HG02610 (cell line): ENCODE data around the gene IL36B.

ENCODE experiments used
- ATAC-seq: cut with Tn5 transposase; IDR thresholded peaks from one replicate; pipeline ENCODE4 v1.9.1; 2021; ENCODE audit warnings: mild to moderate bottlenecking, moderate library complexity; ENCODE audit not compliant: unreplicated experiment

IL36B gene

GRCh38 chr2:113012436-113013335, 40.0 kb downstream of the IL36B start:
- ATAC-seq = no peak

GRCh38 chr2:113011108-113011507, 41.6 kb downstream of the IL36B start:
- ATAC-seq = no peak

GRCh38 chr2:113010088-113010487, 42.6 kb downstream of the IL36B start:
- no peak for ATAC-seq

- no peak for ATAC-seq
Measured at GRCh38 chr2:113009622-113010021, 43.0 kb downstream of the IL36B start.

GRCh38 chr2:113007250-113007649, 45.4 kb downstream of the IL36B start:
- ATAC-seq = no peak

- no peak for ATAC-seq
Measured at GRCh38 chr2:113005030-113005509, 47.6 kb downstream of the IL36B start, which contains the start of gene IL36A. TSS of gene IL36A (plus strand) at chr2:113005459. CDS start at chr2:113005872, 413 bp downstream.

- no peak for ATAC-seq
Measured at GRCh38 chr2:113002677-113003076, 50.0 kb downstream of the IL36B start.

GRCh38 chr2:113000436-113000835, 52.2 kb downstream of the IL36B start:
- ATAC-seq = no peak

- no peak for ATAC-seq
Measured at GRCh38 chr2:112997151-112997550, 55.5 kb downstream of the IL36B start.

GRCh38 chr2:112996635-112997034, 56.0 kb downstream of the IL36B start:
- no peak for ATAC-seq

GRCh38 chr2:112995346-112995920, 57.2 kb downstream of the IL36B start:
- no peak for ATAC-seq

- no peak for ATAC-seq
Measured at GRCh38 chr2:112994648-112995047, 58.0 kb downstream of the IL36B start.

- ATAC-seq = no peak
Measured at GRCh38 chr2:112993831-112994230, 58.8 kb downstream of the IL36B start.

- no peak for ATAC-seq
Measured at GRCh38 chr2:112989611-112990010, 63.1 kb downstream of the IL36B start.

GRCh38 chr2:112985090-112985489, 67.6 kb downstream of the IL36B start:
- no peak for ATAC-seq

- no peak for ATAC-seq
Measured at GRCh38 chr2:112980537-112980936, 72.1 kb downstream of the IL36B start.

- ATAC-seq = no peak
Measured at GRCh38 chr2:112979731-112980130, 72.9 kb downstream of the IL36B start.

- ATAC-seq = no peak
Measured at GRCh38 chr2:112977559-112978056, 75.1 kb downstream of the IL36B start, which contains the start of gene IL36G. TSS of gene IL36G (plus strand) at chr2:112978006. CDS start at chr2:112978639, 633 bp downstream.
